ENCODE results near the gene ZNF786. TPM values are rescaled to one million over a fixed set of nuclear protein-coding genes. Genes with fewer than 3 reads are reported as not detected.
A peak's percentile ranks its signal among the peaks of the same experiment; 100 is the strongest.

ZNF786 gene
- total and polyA plus RNA-seq, 9 of the 15 experiments (the other 6 are each of a cell fraction or from before 2014, with no cell fraction given), result 0.31 to 5.4 (median 3.0) TPM

- peak; percentile 43; the same call in 1 of the 2 replicates for TF ChIP-seq ATF3 (IDR thresholded peaks at IDR 0.05)
- TF ChIP-seq ATF3 (CRISPR knock-in tag; conservative IDR thresholded peaks at IDR 0.05), result no peak
- TF ChIP-seq ZNF140 (CRISPR knock-in tag; IDR thresholded peaks at IDR 0.05), result no peak
- no peak for TF ChIP-seq ZNF589 (CRISPR knock-in tag; IDR thresholded peaks at IDR 0.05; ENCODE audit: low read depth)
- no peak for TF ChIP-seq MTA2 (IDR thresholded peaks at IDR 0.05; ENCODE audit: low read depth)
- 0 out of 2 replicates have a peak, but pooled peaks have one; percentile 34 for TF ChIP-seq SMC3 (conservative IDR thresholded peaks at IDR 0.05; ENCODE audit: insufficient read depth, low read depth, low read length)
- TF ChIP-seq ELK3 (CRISPR knock-in tag; IDR thresholded peaks at IDR 0.05), result no peak
- no peak for TF ChIP-seq NUFIP1 (IDR thresholded peaks at IDR 0.05; ENCODE audit: partially characterized antibody)
- peak; percentile 15; the same call in 1 of the 2 replicates for TF ChIP-seq NFIC (IDR thresholded peaks at IDR 0.05)
- no peak for TF ChIP-seq CREB5 (CRISPR knock-in tag; IDR thresholded peaks at IDR 0.05)
- no peak for TF ChIP-seq SIRT6 (IDR thresholded peaks at IDR 0.05; ENCODE audit: low read depth, low read length)
- no peak for TF ChIP-seq PHF8 (IDR thresholded peaks at IDR 0.05; ENCODE audit: borderline replicate concordance, low read length)
- no peak for TF ChIP-seq MCM2 (IDR thresholded peaks at IDR 0.05; ENCODE audit: low read depth)
Observed at GRCh38 chr7:149071641-149072437, 18.7 kb downstream of the ZNF786 start (continued).
